Measurements from ENCODE around the gene DVL1. TPM values are rescaled to one million over a fixed set of nuclear protein-coding genes. Genes with fewer than 3 reads are reported as not detected.

Gene DVL1
- polyA plus RNA-seq, 3 donors = 0.41 to 29.8 (median 0.55) TPM

DNA sequence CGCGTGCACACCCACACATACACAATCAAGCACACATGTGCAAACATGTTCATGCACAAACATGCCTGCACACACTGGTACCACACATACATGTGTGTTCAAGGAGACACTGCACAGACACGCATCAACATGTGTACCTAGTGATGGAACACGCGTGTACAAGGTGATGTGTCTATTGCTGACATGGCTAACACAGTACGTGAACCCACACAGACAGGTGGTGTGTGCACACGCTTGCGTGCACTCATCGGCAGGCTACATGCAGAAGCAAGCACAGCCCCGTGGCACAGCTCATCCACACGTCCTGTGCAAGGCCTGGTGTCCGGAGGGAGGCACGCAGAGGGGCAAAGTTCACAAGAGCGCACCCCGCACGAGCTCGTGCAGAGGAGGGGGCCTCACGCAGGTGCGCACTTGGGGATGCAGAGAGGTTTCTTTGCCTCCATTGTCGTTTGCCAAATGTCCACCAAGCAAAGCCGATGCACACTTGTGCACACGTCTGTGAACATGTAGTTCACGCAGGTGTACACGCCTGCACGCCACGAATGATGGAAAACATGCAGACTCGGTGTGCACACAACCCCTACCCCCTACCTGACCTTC, 42.5 kb downstream of the DVL1 start:
- Histone ChIP-seq H3K79me2 (ENCODE audit: insufficient read depth, low read length) (peaks cover 49% of the 10 kb centered on the region), H3K4me3 (replicated peaks in 1 of 3; ENCODE audit: low read depth in 2 of 3, low read length in 3 of 3) (peak overlapping the region; percentile 57 to 91 (median 64)), H3K27me3 (ENCODE audit: control insufficient read depth in 2 of 2, insufficient read depth in 2 of 2, low read length in 2 of 2) (no peaks in the 10 kb centered on the region), H3K9ac (ENCODE audit: insufficient read depth, low read length, poor library complexity, severe bottlenecking) (peak overlapping the region; percentile 81), H4K20me1 (ENCODE audit: insufficient read depth, low read length) (peaks cover 59% of the 10 kb centered on the region), H3K9me3 (replicated peaks in 1 of 2; ENCODE audit: control insufficient read depth in 1 of 2, insufficient read depth in 1 of 2, low read length in 2 of 2) (no peaks in the 10 kb centered on the region), H3K27ac (ENCODE audit: low read depth in 1 of 2, low read length in 2 of 2) (peak overlapping the region; percentile 41 to 80), H3K4me2 (replicated peaks; ENCODE audit: extremely low read depth, low read length, poor library complexity, severe bottlenecking) (peak overlapping the region; percentile 99), H3K4me1 (ENCODE audit: control insufficient read depth in 1 of 2, insufficient read depth in 2 of 2, low read length in 2 of 2) (peaks cover 39 to 55% of the 10 kb centered on the region in 2 donors), H2AFZ (ENCODE audit: insufficient read depth, low read depth, low read length, poor library complexity, severe bottlenecking) (peak overlapping the region; percentile 56), H3K36me3 (replicated peaks in 1 of 2; ENCODE audit: control insufficient read depth in 1 of 2, insufficient read depth in 2 of 2, low read length in 2 of 2) (peaks cover 14 to 17% of the 10 kb centered on the region in 2 donors)
- H3K4me3 Mint-ChIP-seq = peak overlapping the region; percentile 81 to 90
- H3K9me3 Mint-ChIP-seq = no peaks in the 10 kb centered on the region
- 56% methylated on average over 27 of the region's 27 CpGs for WGBS (ENCODE audit: insufficient coverage)
- peak overlapping the region; percentile 72 to 91 (median 85) for H3K27ac Mint-ChIP-seq
- intact Hi-C loops (cut with micrococcal nuclease) = loop anchor here in 1 of 2 donors (5.0 kb wide), 2 partner anchors 71 to 476 kb away; partner anchors contain the start of gene AURKAIP1
- TF ChIP-seq, protein P1, sequence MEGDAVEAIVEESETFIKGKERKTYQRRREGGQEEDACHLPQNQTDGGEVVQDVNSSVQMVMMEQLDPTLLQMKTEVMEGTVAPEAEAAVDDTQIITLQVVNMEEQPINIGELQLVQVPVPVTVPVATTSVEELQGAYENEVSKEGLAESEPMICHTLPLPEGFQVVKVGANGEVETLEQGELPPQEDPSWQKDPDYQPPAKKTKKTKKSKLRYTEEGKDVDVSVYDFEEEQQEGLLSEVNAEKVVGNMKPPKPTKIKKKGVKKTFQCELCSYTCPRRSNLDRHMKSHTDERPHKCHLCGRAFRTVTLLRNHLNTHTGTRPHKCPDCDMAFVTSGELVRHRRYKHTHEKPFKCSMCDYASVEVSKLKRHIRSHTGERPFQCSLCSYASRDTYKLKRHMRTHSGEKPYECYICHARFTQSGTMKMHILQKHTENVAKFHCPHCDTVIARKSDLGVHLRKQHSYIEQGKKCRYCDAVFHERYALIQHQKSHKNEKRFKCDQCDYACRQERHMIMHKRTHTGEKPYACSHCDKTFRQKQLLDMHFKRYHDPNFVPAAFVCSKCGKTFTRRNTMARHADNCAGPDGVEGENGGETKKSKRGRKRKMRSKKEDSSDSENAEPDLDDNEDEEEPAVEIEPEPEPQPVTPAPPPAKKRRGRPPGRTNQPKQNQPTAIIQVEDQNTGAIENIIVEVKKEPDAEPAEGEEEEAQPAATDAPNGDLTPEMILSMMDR (IDR thresholded peaks at IDR 0.05) = no peak
- H3K4me1 Mint-ChIP-seq = peaks cover 36% of the 10 kb centered on the region
- H3K36me3 Mint-ChIP-seq = peaks cover 3 to 17% of the 10 kb centered on the region in 2 donors
- peaks cover 0 to 4% (median 0%) of the 10 kb centered on the region in 3 donors for H3K27me3 Mint-ChIP-seq (ENCODE audit: low read depth in 3 of 3)
- DNase-seq = no peak

DNA sequence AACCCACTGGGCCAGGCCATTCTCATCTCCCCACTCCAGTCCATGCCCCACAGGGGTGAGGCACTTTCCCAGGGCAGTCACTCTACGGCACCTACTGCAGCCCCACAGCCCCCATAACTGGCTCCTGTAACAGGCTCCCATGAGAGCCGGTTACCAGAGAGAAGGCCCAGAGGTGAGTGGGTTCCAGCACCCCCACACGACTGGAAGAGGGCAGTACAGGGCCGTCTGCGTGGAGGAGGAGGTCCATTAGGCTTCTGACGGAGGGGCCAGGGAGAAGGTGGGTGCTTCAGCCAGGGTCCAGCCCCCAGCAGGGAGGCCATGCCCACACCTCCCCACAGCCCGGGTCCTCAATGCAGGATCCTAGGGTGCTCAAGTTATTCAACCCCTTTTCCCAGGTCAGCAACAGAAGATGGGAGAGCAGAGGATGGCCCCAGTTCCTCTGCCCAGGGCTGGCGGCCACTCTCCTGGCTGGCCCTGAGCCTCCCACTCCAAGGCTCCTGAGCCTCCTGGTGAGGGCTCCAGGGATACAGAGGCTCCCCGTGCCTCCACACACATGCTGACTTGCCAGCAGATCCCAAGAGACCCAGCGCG, 43.1 kb downstream of the DVL1 start:
- Histone ChIP-seq H3K4me3 (replicated peaks in 1 of 3; ENCODE audit: low read depth in 2 of 3, low read length in 3 of 3) (peak overlapping the region in 2 of 3 experiments; percentile 57 to 91), H3K79me2 (ENCODE audit: insufficient read depth, low read length) (peaks cover 46% of the 10 kb centered on the region), H3K4me1 (ENCODE audit: control insufficient read depth in 1 of 2, insufficient read depth in 2 of 2, low read length in 2 of 2) (peaks cover 39 to 55% of the 10 kb centered on the region in 2 donors), H2AFZ (ENCODE audit: insufficient read depth, low read depth, low read length, poor library complexity, severe bottlenecking) (peak overlapping the region; percentile 59), H3K36me3 (replicated peaks in 1 of 2; ENCODE audit: control insufficient read depth in 1 of 2, insufficient read depth in 2 of 2, low read length in 2 of 2) (peaks cover 8 to 11% of the 10 kb centered on the region in 2 donors), H3K27ac (ENCODE audit: low read depth in 1 of 2, low read length in 2 of 2) (peak overlapping the region; percentile 55 to 80), H3K4me2 (replicated peaks; ENCODE audit: extremely low read depth, low read length, poor library complexity, severe bottlenecking) (peak overlapping the region; percentile 99), H3K27me3 (ENCODE audit: control insufficient read depth in 2 of 2, insufficient read depth in 2 of 2, low read length in 2 of 2) (no peaks in the 10 kb centered on the region), H3K9me3 (replicated peaks in 1 of 2; ENCODE audit: control insufficient read depth in 1 of 2, insufficient read depth in 1 of 2, low read length in 2 of 2) (no peaks in the 10 kb centered on the region), H4K20me1 (ENCODE audit: insufficient read depth, low read length) (peaks cover 60% of the 10 kb centered on the region), H3K9ac (ENCODE audit: insufficient read depth, low read length, poor library complexity, severe bottlenecking) (peak overlapping the region; percentile 81)
- H3K4me1 Mint-ChIP-seq = peaks cover 36% of the 10 kb centered on the region
- H3K9me3 Mint-ChIP-seq = no peaks in the 10 kb centered on the region
- peak overlapping the region; percentile 54 to 91 (median 79) for H3K27ac Mint-ChIP-seq
- no peak for DNase-seq
- 44% methylated on average over 8 of the region's 11 CpGs for WGBS (ENCODE audit: insufficient coverage)
- TF ChIP-seq, protein P1 (IDR thresholded peaks at IDR 0.05) = no peak
- peaks cover 0 to 4% (median 0%) of the 10 kb centered on the region in 3 donors for H3K27me3 Mint-ChIP-seq (ENCODE audit: low read depth in 3 of 3)
- H3K36me3 Mint-ChIP-seq = peaks cover 3 to 11% of the 10 kb centered on the region in 2 donors
- intact Hi-C loops (cut with micrococcal nuclease) = loop anchor here in 1 of 2 donors (5.0 kb wide), 2 partner anchors 71 to 476 kb away; partner anchors contain the start of gene AURKAIP1
- H3K4me3 Mint-ChIP-seq = peak overlapping the region; percentile 81 to 90

Data from CD14-positive monocyte (primary cell).